ENCODE results near the gene ANKS1A. TPM values are rescaled to one million over a fixed set of nuclear protein-coding genes. Genes with fewer than 3 reads are reported as not detected.

The ANKS1A gene
- total and polyA plus RNA-seq, 7 donors, result 3.9 to 12.4 (median 6.1) TPM

DNA sequence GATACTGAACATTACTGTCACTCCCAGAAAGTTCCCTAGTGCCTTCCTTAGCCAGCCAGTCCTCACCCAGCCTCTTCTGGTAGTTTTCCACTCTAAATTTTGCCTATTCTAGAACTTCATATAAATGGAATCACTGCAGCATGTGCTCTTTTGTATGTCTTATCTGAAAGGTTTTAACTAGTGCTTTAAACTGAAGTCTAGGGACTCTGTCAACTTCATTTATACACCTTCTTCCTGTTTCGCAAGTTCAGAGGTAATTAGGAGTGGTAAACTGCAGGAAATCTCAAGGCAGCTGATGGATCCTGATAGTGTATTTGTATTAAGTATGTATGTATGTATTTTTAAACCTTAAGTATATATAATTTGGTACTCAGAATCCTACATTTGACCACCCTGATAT lies 157.8 kb downstream of the ANKS1A start:
- Histone ChIP-seq H3K27ac (peak overlapping the region; percentile 76), H3K4me1 (peaks cover 56% of the 10 kb centered on the region), H3K27me3 (ENCODE audit: insufficient read depth in 3 of 3, low read length in 2 of 3) (no peaks in the 10 kb centered on the region), H3K9me3 (no peaks in the 10 kb centered on the region), H3K36me3 (ENCODE audit: insufficient read depth in 1 of 2, low read depth in 1 of 2) (no peaks in the 10 kb centered on the region), H3K4me3 (no peak overlapping the region)
- DNase-seq (no peak), ATAC-seq (no peak)
- 76 to 92% (median 90%) methylated on average over 1 of the region's 1 CpG for WGBS, 3 donors
- intact Hi-C loops (cut with DNase I), result no loop called here
- TF ChIP-seq, protein P1, sequence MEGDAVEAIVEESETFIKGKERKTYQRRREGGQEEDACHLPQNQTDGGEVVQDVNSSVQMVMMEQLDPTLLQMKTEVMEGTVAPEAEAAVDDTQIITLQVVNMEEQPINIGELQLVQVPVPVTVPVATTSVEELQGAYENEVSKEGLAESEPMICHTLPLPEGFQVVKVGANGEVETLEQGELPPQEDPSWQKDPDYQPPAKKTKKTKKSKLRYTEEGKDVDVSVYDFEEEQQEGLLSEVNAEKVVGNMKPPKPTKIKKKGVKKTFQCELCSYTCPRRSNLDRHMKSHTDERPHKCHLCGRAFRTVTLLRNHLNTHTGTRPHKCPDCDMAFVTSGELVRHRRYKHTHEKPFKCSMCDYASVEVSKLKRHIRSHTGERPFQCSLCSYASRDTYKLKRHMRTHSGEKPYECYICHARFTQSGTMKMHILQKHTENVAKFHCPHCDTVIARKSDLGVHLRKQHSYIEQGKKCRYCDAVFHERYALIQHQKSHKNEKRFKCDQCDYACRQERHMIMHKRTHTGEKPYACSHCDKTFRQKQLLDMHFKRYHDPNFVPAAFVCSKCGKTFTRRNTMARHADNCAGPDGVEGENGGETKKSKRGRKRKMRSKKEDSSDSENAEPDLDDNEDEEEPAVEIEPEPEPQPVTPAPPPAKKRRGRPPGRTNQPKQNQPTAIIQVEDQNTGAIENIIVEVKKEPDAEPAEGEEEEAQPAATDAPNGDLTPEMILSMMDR (IDR thresholded peaks at IDR 0.05), result no peak

DNA sequence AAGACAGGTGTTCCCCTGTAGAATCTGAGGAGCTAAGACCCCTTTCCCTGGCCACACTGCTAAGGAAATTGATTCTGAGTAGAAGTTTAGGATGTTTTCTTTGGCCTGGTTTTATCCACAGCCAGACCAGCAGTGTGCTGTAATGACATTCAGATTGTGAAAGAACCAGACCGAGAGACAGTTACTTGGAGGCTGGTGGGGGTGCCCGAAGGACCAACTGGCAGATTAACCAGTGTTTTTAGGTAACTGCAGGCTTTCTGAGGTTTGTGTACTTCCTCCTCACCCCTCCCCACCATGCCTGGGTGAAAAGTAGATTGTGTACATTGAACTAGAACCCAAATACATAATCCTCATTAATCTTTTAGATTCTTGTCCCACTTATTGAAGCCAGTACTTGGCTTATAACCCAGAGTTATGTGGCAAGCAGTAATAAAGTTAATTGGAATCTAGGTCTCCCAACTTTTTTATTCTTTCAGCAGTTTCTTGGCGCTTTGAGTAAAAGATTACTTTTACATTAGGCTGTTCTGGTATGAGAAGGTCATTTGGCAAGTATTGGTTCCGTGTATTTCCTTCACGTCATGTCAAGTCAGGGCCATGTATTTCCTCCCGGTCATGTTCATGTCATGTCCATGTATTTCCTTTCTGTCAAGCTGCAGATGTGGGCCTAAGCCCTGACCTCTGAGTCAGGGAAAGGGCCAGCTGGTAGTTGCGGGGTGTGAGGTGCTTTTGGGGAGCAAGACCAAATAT lies 158.4 kb downstream of the ANKS1A start:
- peaks cover 56% of the 10 kb centered on the region for H3K4me1 ChIP-seq
- intact Hi-C loops (cut with DNase I), result no loop called here
- DNase-seq, result no peak

GRCh38 chr6:35048031-35048613 lies 159.1 kb downstream of the ANKS1A start:
- H3K27me3 ChIP-seq (ENCODE audit: insufficient read depth in 3 of 3, low read length in 2 of 3), result no peaks in the 10 kb centered on the region
- no peak overlapping the region for H3K4me3 ChIP-seq
- TF ChIP-seq, protein P1 (IDR thresholded peaks at IDR 0.05), result no peak
- ATAC-seq (no peak), DNase-seq (no peak)
- no peaks in the 10 kb centered on the region for H3K36me3 ChIP-seq (ENCODE audit: insufficient read depth in 1 of 2, low read depth in 1 of 2)
- 76 to 83% (median 82%) methylated on average over 12 of the region's 12 CpGs for WGBS, 3 donors
- peaks cover 63% of the 10 kb centered on the region for H3K4me1 ChIP-seq
- intact Hi-C loops (cut with DNase I), result no loop called here
- no peaks in the 10 kb centered on the region for H3K9me3 ChIP-seq
- peak overlapping the region; percentile 76 for H3K27ac ChIP-seq

More for the DNA sequence above, 158.4 kb downstream of the ANKS1A start:
- Histone ChIP-seq H3K4me3 (no peak overlapping the region), H3K27me3 (ENCODE audit: insufficient read depth in 3 of 3, low read length in 2 of 3) (no peaks in the 10 kb centered on the region), H3K9me3 (no peaks in the 10 kb centered on the region), H3K27ac (peak overlapping the region; percentile 76), H3K36me3 (ENCODE audit: insufficient read depth in 1 of 2, low read depth in 1 of 2) (no peaks in the 10 kb centered on the region)
- WGBS, 3 donors, result 60 to 65% (median 62%) methylated on average over 7 of the region's 7 CpGs
- TF ChIP-seq, protein P1 (IDR thresholded peaks at IDR 0.05), result no peak
- peak in 3 of 4 donors; percentile 28 to 67 (median 51) for ATAC-seq

DNA sequence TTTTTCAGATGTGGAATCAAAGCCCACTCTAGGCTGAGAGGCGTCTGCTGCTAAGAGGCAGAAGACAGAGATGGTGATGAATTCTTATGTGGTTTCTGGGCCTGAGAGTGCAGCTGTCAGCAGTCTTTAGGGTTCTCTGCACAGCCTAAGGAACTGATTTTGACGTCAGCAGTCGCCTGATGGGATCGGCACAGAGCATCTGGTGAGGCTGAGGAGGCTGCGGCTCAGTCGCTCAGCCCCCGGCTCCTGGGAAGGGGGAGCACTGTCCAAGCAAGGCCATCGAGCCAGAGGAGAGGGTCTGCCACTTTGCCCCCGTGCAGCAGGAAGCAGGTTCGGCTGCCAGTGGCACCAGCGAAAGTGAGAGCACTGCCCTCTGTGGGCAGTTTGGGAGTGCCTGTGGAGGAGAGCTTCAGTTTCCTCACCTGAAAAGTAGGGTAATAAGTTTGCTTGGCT lies 159.6 kb downstream of the ANKS1A start:
- intact Hi-C loops (cut with DNase I), result no loop called here
- TF ChIP-seq, protein P1 (IDR thresholded peaks at IDR 0.05), result no peak
- H3K36me3 ChIP-seq (ENCODE audit: insufficient read depth in 1 of 2, low read depth in 1 of 2), result no peaks in the 10 kb centered on the region
- peaks cover 64% of the 10 kb centered on the region for H3K4me1 ChIP-seq
- 50 to 72% (median 54%) methylated on average over 11 of the region's 11 CpGs for WGBS, 3 donors
- H3K27ac ChIP-seq, result peak overlapping the region; percentile 76
- H3K4me3 ChIP-seq, result peak overlapping the region; percentile 33
- no peaks in the 10 kb centered on the region for H3K27me3 ChIP-seq (ENCODE audit: insufficient read depth in 3 of 3, low read length in 2 of 3)
- no peaks in the 10 kb centered on the region for H3K9me3 ChIP-seq
- ATAC-seq (peak in 3 of 4 donors; percentile 18 to 24 (median 18)), DNase-seq (peak in 1 of 2 donors; percentile 67)
